Measurements from ENCODE around the gene IMPDH2.
A peak's percentile ranks its signal among the peaks of the same experiment; 100 is the strongest.

IMPDH2 gene

DNA sequence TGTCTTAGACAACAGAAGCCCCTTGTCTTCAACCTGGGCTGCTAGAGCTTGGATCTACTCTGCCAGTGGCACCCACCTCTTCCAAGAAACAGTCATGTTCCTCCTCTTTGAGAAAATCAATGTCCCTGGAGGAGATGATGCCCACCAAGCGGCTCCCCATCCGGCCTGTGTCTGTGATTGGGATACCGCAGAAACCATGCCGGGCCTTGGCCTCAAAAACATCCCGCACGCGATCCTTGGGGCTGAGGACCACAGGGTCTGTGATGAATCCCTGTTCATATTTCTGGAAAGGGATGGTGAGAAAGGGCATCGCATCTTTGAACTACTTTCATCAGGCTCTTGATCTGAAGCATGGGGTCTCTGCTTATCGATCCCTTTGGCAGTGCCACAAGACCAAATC is 1.6 kb downstream of the IMPDH2 start:
- peaks cover 34% of the 10 kb centered on the region for H3K4me1 Mint-ChIP-seq
- no peak overlapping the region for H3K4me3 Mint-ChIP-seq
- ATAC-seq (replicated peaks; ENCODE audit: extremely low read depth, poor library complexity, severe bottlenecking) = no peak
- H3K36me3 Mint-ChIP-seq (ENCODE audit: insufficient read depth) = peaks cover 56% of the 10 kb centered on the region
- H3K27ac Mint-ChIP-seq (ENCODE audit: low read depth) = peak overlapping the region; percentile 97
- DNase-seq (ENCODE audit: low spot score in 2 of 2) = no peak
- no peaks in the 10 kb centered on the region for H3K9me3 Mint-ChIP-seq
- H3K27me3 Mint-ChIP-seq = no peaks in the 10 kb centered on the region

DNA sequence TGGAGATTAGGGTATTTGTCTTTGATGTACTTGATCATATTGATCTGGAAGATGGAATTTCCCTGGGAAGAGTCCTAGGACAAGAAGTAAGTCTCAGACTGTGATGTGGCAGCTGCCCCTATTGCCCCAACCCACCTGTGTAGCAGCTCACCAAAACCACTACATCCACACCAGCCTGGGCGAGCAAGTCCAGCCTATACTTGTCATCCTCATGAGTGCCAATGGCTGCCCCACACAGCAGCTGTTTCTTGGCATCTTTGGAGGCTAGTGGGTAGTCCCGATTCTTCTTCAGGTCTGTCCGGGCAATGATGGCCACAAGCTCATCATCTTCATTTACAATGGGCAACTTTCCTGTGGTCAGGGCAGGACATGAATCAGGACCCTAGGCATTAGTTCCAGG is 2.7 kb downstream of the IMPDH2 start:
- no peak for ATAC-seq (replicated peaks; ENCODE audit: extremely low read depth, poor library complexity, severe bottlenecking)

DNA sequence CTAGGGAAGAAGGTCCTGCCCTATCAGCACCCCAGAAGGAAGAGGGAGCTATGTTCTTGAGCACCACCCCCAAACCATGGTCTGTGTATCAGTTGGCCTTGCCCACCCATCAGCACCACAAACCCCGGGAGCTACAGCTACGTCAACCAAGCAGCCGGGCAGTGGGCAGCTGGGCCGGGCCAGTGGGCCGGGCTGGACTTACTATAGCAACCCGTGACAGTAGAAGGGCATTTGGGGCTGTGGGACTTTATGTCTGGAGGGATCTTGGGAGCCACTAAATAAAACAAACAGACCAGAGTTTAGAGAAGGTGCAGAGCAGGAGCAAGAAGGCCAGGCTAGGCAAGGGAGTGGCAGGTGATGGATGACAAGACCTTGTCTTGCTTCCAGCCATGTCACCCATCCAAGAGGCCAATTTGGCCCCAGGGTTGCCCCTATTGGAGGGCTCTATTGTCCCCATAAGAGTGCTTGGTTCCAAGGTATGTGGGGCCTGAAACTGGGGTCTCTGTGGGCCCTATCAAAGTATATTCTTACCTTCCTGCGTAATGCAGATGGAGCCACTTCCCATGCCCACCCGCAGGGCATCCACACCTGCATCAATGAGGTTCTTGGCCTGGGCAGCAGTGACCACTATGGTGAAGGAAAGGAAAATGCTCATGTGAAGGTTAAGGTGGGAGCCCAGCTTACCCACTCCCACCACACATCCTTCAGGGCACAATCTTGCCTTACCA is 3.2 kb downstream of the IMPDH2 start:
- H3K27me3 Mint-ChIP-seq = no peaks in the 10 kb centered on the region
- no peak overlapping the region for H3K27ac Mint-ChIP-seq (ENCODE audit: low read depth)
- peaks cover 39% of the 10 kb centered on the region for H3K4me1 Mint-ChIP-seq
- no peak for ATAC-seq (replicated peaks; ENCODE audit: extremely low read depth, poor library complexity, severe bottlenecking)
- peaks cover 53% of the 10 kb centered on the region for H3K36me3 Mint-ChIP-seq (ENCODE audit: insufficient read depth)
- no peaks in the 10 kb centered on the region for H3K9me3 Mint-ChIP-seq
- no peak overlapping the region for H3K4me3 Mint-ChIP-seq
- DNase-seq (ENCODE audit: low spot score in 2 of 2) = no peak

More for the DNA sequence above, 2.7 kb downstream of the IMPDH2 start:
- H3K9me3 Mint-ChIP-seq = no peaks in the 10 kb centered on the region
- DNase-seq (ENCODE audit: low spot score in 2 of 2) = no peak
- peaks cover 39% of the 10 kb centered on the region for H3K4me1 Mint-ChIP-seq
- peaks cover 51% of the 10 kb centered on the region for H3K36me3 Mint-ChIP-seq (ENCODE audit: insufficient read depth)
- H3K4me3 Mint-ChIP-seq = no peak overlapping the region
- no peaks in the 10 kb centered on the region for H3K27me3 Mint-ChIP-seq
- H3K27ac Mint-ChIP-seq (ENCODE audit: low read depth) = no peak overlapping the region

DNA sequence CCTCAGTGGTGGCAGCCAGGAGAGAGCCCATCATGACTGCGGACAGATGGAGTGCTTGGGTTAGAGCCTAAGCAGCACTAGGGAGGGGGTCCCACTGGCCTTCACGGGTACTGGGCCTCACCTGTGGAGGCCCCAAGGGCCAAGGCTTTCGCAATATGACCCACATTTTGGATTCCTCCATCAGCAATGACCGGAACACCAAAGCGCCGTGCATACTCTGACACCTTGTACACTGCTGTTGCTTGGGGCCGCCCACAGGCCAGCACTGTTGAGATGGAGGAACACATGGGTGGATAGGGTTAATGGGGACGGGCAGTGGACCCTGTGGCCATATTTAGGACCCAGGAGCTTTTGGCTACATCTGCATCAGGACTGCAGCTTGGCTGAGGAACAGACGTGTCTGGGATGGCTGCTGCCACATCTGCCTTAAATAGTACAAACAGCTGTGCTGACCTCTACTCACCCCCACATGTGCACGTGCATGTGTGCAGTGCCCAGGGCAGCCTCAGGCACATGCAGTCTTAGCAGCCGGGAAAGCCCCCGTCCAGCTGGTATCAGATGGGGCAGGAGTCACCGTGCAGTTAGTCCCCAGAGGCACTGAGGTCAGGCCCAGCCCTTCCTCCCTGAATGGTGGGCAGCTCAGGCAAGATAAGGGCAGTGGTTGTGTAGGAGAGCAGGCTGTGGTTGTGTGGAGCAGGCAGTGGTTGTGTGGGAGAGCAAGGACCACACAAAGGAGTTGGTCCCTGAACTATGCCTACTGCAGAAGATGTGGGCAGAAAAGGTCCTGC is 4.0 kb downstream of the IMPDH2 start:
- H3K36me3 Mint-ChIP-seq (ENCODE audit: insufficient read depth) = peaks cover 50% of the 10 kb centered on the region
- H3K27ac Mint-ChIP-seq (ENCODE audit: low read depth) = no peak overlapping the region
- no peak overlapping the region for H3K4me3 Mint-ChIP-seq
- H3K4me1 Mint-ChIP-seq = peaks cover 44% of the 10 kb centered on the region
- DNase-seq (ENCODE audit: low spot score in 2 of 2) (no peak), ATAC-seq (replicated peaks; ENCODE audit: extremely low read depth, poor library complexity, severe bottlenecking) (no peak)
- H3K9me3 Mint-ChIP-seq = no peaks in the 10 kb centered on the region
- H3K27me3 Mint-ChIP-seq = no peaks in the 10 kb centered on the region

DNA sequence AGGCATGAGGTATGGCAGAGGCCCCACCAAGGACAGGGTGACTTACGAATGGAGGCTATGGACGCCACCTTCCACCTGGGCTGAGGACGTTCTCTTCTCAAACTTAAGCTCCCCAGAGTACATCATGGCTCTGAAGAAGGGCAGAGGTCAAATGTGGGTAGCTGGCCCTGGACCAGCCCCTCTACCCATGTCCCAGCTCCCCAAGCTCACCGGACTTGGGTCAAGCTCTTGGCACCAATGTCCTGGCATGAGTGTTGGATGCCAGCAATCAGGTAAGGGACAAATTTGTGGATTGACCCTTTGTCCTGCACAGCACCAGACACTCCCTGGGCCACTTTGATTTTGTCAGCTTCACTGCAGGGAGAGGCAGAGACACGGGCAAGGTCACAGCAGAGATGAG is 4.7 kb downstream of the IMPDH2 start:
- no peak overlapping the region for H3K27ac Mint-ChIP-seq (ENCODE audit: low read depth)
- H3K4me3 Mint-ChIP-seq = no peak overlapping the region
- no peaks in the 10 kb centered on the region for H3K27me3 Mint-ChIP-seq
- H3K36me3 Mint-ChIP-seq (ENCODE audit: insufficient read depth) = peaks cover 47% of the 10 kb centered on the region
- DNase-seq (ENCODE audit: low spot score in 2 of 2) = no peak
- ATAC-seq (replicated peaks; ENCODE audit: extremely low read depth, poor library complexity, severe bottlenecking) = no peak
- no peaks in the 10 kb centered on the region for H3K9me3 Mint-ChIP-seq
- H3K4me1 Mint-ChIP-seq = peaks cover 44% of the 10 kb centered on the region

DNA sequence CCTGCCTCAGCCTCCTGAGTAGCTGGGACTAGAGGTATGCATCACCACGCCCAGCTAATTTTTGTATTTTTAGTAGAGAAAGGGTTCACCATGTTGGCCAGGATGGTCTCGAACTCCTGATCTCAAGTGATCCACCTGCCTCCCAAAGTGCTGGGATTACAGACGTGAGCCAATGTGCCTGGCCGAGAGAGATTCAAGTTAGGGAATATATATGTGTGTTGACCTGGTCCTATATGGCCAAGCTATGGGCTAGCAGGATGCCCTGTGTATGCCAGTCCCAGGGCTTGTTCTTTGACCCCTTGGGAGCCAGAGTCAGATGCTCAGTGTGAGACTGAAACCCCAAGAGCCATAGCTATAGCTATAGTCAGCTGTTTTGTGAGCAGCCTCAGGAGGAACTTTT is 5.4 kb downstream of the IMPDH2 start:
- H3K27ac Mint-ChIP-seq (ENCODE audit: low read depth) = no peak overlapping the region
- ATAC-seq (replicated peaks; ENCODE audit: extremely low read depth, poor library complexity, severe bottlenecking) = no peak
- no peaks in the 10 kb centered on the region for H3K27me3 Mint-ChIP-seq
- H3K4me3 Mint-ChIP-seq = peak overlapping the region; percentile 98
- peaks cover 41% of the 10 kb centered on the region for H3K36me3 Mint-ChIP-seq (ENCODE audit: insufficient read depth)
- DNase-seq (ENCODE audit: low spot score in 2 of 2) = no peak
- peaks cover 39% of the 10 kb centered on the region for H3K4me1 Mint-ChIP-seq
- H3K9me3 Mint-ChIP-seq = no peaks in the 10 kb centered on the region

DNA sequence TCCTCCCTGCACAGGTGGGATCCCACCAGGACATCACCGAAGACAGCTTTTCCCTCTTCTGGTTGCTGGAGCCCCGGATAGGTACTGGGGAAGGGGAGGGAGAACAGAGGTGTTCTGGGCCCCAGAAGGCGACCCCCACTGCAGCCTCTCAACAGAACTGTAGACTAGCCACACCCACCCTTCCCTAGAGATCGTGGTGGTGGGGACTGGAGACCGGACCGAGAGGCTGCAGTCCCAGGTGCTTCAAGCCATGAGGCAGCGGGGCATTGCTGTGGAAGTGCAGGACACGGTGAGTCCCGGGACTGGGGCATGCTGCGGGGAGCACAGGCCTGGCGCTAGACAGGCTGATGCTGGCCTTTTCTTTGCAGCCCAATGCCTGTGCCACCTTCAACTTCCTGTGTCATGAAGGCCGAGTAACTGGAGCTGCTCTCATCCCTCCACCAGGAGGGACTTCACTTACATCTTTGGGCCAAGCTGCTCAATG is 6.5 kb downstream of the IMPDH2 start:
- DNase-seq (ENCODE audit: low spot score in 2 of 2) = no peak
- no peak for ATAC-seq (replicated peaks; ENCODE audit: extremely low read depth, poor library complexity, severe bottlenecking)
- peak overlapping the region; percentile 96 for H3K27ac Mint-ChIP-seq (ENCODE audit: low read depth)
- peaks cover 39% of the 10 kb centered on the region for H3K36me3 Mint-ChIP-seq (ENCODE audit: insufficient read depth)
- peak overlapping the region; percentile 98 for H3K4me3 Mint-ChIP-seq
- peaks cover 35% of the 10 kb centered on the region for H3K4me1 Mint-ChIP-seq
- H3K27me3 Mint-ChIP-seq = no peaks in the 10 kb centered on the region
- no peaks in the 10 kb centered on the region for H3K9me3 Mint-ChIP-seq

DNA sequence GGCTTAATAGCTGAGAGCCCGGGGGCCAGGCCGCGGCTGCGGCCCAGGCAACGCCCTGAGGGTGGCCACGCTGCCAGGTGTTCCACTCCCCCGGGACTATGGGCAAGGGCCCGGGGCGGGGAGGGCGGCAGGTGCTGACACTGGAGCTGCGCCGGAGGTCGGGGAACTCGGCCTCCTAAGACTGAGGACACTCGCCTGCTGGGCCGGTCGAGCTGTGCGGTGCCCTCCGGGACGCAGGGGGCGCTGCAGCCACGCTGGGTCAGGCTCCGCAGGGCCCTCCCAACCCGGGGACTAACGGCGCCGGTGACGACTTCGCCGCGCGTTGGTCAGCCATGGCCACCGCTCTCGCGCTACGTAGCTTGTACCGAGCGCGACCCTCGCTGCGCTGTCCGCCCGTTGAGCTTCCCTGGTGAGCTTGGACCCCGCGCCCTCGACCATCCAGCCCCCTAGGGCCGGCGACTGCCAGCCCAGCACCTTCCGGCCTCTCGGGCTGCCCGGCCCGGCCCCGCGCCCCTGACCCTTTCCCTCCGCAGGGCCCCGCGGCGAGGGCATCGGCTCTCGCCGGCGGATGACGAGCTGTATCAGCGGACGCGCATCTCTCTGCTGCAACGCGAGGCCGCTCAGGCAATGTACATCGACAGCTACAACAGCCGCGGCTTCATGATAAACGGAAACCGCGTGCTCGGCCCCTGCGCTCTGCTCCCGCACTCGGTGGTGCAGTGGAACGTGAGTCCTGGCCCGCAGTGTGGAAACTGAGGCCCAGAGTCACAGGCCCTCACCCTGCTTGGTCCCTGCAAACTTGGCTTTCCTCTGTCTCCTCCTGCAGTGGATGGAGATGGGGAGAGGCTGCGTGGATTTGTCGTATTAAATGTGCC is 7.1 kb downstream of the IMPDH2 start, which contains the start of gene NDUFAF3:
Gene NDUFAF3 (plus strand): TSS at position 309 of the 875 bp plus-strand sequence. CDS start 24 bp downstream, at position 333.
- peaks cover 35% of the 10 kb centered on the region for H3K4me1 Mint-ChIP-seq
- peak; percentile 84 for ATAC-seq (replicated peaks; ENCODE audit: extremely low read depth, poor library complexity, severe bottlenecking)
- no peaks in the 10 kb centered on the region for H3K9me3 Mint-ChIP-seq
- peak within 1 kb of the TSS; percentile 96 for H3K27ac Mint-ChIP-seq (ENCODE audit: low read depth)
- H3K36me3 Mint-ChIP-seq (ENCODE audit: insufficient read depth) = peaks cover 40% of the 10 kb centered on the region
- H3K4me3 Mint-ChIP-seq = peak within 1 kb of the TSS; percentile 98
- peak; percentile 89 to 92 for DNase-seq (ENCODE audit: low spot score in 2 of 2)
- H3K27me3 Mint-ChIP-seq = no peaks in the 10 kb centered on the region

DNA sequence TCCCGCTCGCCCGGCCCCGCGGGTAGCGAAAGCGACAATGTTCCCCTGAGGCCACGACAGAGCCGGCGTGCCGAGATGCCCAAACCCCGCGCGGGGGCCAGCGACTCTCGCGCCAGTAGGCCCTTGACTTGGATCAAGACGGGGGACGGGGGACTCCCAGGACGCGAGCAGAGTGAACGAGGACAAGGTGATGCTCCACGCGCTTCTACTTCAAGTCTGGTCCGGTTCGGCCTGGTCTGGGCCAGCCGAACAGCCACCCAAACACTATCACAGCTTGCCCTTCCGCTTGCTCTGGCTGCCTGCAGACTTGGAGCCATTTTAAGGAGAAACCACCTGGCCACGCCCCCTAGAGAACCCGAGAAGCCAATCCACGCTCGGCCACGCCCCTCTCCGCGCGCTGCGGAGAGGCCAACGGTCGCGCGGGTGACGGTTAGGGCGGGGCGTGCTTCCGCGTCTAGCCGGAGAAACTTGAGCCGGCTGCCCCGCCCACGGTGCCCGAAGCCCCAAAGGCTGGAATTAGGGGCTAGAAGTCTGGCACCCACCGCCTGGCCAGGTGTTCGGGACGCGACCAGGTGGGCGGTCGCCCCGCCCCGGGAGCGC is 7.9 kb downstream of the IMPDH2 start:
- peak overlapping the region; percentile 96 for H3K27ac Mint-ChIP-seq (ENCODE audit: low read depth)
- H3K27me3 Mint-ChIP-seq = no peaks in the 10 kb centered on the region
- H3K4me3 Mint-ChIP-seq = peak overlapping the region; percentile 98
- H3K9me3 Mint-ChIP-seq = no peaks in the 10 kb centered on the region
- peak; percentile 95 to 97 for DNase-seq (ENCODE audit: low spot score in 2 of 2)
- ATAC-seq (replicated peaks; ENCODE audit: extremely low read depth, poor library complexity, severe bottlenecking) = peak; percentile 78
- H3K36me3 Mint-ChIP-seq (ENCODE audit: insufficient read depth) = peaks cover 45% of the 10 kb centered on the region
- H3K4me1 Mint-ChIP-seq = peaks cover 35% of the 10 kb centered on the region

DNA sequence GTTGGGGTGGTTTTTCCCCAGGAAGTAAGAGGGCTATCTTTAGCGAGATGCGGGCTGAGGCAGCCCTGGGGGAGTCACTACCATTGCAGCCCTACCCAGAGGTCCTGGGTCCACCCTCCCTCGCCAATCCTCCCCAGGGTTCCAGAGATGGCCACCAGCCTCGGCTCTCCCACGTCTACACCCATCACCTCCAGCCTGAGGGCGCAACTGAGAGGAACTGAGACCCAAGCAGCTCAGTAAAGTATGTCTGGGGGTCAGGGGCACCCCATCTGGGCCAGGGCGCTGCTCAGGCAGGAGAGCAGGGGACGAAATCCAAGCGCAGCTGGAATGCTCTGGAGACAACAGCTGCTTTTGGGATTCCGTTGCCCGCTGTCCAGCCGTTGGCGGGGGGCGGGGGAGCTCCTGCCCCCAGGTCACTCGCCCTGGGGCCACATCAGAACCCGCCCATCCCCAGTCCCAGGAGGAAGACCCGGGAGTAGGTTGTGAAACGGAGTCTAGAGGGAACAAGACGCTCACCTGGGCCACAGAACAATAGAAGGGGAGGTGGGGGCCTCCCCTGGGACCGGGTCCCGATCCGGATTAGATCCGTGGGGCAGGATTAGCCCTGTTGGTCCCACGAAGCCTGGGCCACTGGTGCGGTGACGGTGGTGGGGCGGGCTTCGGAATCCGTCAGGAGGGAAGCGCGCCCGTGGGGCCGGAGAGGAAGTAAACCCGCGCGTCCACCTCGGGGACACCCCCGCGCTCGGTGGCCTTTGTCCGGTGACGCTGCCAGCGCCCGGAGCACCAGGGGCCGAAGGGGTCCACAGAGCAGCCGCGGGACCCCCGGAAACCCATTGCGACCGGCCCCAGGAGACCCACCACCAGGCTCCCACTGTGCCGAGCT is 8.6 kb downstream of the IMPDH2 start:
- H3K4me1 Mint-ChIP-seq = peaks cover 31% of the 10 kb centered on the region
- peak overlapping the region; percentile 98 for H3K4me3 Mint-ChIP-seq
- H3K27ac Mint-ChIP-seq (ENCODE audit: low read depth) = peak overlapping the region; percentile 96
- peaks cover 45% of the 10 kb centered on the region for H3K36me3 Mint-ChIP-seq (ENCODE audit: insufficient read depth)
- H3K9me3 Mint-ChIP-seq = no peaks in the 10 kb centered on the region
- no peaks in the 10 kb centered on the region for H3K27me3 Mint-ChIP-seq
- DNase-seq (ENCODE audit: low spot score in 2 of 2) = no peak
- no peak for ATAC-seq (replicated peaks; ENCODE audit: extremely low read depth, poor library complexity, severe bottlenecking)

DNA sequence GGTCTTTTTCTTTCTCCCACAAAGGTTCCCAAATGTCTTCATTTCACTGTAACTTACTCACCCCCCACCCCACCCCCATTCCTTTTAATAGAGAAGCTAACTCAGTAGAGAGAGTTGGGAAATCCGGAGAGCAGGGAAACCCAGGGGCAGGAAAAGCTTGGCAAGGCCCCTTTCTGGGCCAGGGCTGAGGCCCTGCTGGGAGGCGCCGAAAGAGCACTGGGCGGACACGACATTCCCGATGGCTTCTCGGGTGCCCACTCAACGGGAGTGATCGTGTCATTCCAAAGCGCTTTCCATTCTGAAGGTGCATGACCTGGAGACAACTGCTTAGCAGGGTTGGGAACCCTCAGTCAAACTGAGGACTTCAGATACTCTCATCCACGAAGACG is 9.3 kb downstream of the IMPDH2 start:
- no peak for ATAC-seq (replicated peaks; ENCODE audit: extremely low read depth, poor library complexity, severe bottlenecking)
- no peak for DNase-seq (ENCODE audit: low spot score in 2 of 2)
- H3K9me3 Mint-ChIP-seq = no peaks in the 10 kb centered on the region
- H3K4me1 Mint-ChIP-seq = peaks cover 26% of the 10 kb centered on the region
- H3K27ac Mint-ChIP-seq (ENCODE audit: low read depth) = no peak overlapping the region
- peaks cover 46% of the 10 kb centered on the region for H3K36me3 Mint-ChIP-seq (ENCODE audit: insufficient read depth)
- peak overlapping the region; percentile 98 for H3K4me3 Mint-ChIP-seq
- no peaks in the 10 kb centered on the region for H3K27me3 Mint-ChIP-seq

Measured in central memory CD8-positive, alpha-beta T cell (primary cell).